ENCODE measurements around the gene UBE2E3.

Gene UBE2E3

DNA sequence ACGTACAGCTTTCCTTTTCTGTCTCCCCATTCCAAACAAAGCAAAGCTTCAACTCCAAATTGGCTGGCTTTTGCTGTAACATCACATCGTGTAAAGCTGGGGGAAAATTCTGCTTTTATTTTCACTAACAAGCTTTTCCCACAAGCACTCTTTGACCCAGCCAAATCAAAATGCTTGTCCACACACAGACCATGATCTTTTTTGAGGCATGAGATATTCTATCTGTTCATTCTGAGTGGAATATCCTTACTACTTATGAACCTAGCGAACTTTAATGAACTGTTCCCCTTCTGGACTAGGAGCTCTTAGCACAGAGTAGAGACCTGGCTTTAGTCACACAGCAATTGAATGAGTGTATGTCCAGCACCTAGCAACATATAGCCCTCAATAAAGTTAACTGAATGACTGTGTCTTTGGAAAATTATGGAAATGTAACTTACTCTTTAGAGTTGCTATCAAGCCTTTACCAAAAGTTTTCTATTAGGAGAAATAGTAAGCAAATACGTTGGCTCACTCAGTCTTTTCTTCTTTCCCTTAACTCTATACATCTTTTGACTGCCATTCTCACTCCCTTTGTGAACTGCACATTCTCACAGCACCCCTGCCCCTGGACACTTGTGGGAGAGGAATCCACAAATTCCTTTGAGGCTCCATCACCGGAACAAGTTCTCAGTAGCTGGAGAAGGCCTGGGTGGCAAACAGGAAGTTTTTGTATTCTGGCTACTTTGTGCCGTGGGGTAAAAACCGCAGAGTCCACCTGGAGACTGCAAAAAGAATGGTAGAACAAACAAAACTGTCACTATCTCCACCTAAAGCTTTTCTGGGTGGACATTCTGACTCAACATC lies 1.3 kb upstream of the UBE2E3 start:
- no peak for DNase-seq (ENCODE audit: low read depth in 2 of 2)

DNA sequence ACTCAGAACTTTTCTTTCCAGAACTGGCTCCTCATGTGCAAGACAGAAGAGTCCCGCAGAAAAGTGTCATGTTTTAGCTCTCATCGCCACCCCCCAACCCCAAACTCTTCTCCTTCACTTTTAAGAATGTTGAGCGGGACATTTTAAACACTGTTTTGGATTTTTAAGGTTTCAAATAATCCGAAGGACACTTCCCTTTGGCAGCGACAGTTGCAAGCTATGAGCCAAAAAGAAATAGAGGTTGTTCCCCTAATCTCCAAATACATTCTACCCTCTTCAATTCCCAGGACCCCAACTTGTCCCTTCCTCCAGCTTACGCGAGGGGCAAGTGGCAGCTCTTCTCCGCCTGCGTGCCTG lies 678 bp upstream of the UBE2E3 start:
- no peak for DNase-seq (ENCODE audit: low read depth in 2 of 2)

- DNase-seq (ENCODE audit: low read depth in 2 of 2): no peak
Observed at GRCh38 chr2:180980943-180981911, 822 bp downstream of the UBE2E3 start.

DNA sequence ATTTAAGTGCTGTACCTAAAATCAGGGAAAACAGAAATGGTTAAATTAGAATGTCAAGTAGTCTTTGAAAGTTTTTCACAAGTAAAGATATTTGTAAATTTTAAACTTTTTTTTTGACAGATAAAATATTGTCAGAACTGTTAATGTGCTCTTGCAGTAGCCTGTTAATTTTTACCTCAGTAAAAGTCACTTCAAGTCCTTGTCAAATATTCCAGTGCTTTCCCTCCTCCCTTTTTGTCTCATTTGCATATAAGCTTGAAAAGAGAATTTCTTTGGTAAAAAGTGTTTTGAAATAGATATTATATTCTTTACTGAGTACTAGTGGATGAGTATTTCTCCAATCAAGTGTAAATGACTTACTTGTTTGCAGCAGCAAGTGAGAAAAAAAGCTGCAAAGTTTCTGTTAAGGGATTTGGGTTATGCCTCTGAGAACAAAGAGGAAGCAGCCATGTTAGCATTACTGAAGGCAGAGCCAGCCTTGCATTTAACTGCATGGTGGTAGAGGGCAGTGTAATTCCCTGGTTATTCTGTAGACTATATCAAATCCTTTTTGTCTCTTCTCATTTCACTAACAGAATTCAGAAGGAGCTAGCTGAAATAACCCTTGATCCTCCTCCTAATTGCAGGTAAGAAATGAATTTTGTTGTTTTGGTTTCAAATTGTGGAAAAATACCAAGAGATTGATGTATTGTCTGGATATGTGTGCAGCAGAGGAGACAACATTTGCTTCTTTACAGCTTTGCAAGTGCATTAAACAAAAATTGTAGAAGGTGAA lies 3.2 kb downstream of the UBE2E3 start:
- DNase-seq (ENCODE audit: low read depth in 2 of 2): peak in 1 of 2 donors; percentile 6

DNA sequence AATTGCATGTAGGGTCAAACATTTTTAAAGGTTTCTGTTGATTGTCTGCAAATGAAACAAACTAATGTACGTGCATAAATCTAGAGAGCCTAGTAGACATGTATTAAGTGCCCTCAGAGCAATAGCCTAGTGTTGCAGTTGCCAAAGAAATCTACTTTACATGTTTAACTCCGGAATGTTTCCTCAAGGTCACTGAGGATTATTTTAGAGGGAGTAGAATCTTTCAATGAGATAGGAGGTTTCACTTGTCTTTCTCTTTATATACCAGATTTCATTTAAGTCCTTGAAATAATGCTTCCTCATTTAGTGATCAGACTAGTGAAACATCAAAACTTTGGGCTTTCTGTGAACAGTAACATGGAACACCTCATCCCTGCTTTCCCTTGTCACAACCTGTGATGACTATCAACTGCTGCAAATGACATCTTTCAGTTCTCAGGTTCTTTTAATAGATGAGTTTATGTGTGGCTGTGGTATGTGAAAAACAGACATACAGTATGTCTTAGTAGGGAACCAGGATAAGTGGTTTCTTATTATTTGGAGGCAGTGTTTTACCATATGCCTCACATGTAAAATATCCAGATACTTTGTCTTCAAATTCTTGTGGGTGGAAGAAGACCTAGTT lies 5.5 kb downstream of the UBE2E3 start:
- no peak for DNase-seq (ENCODE audit: low read depth in 2 of 2)

DNA sequence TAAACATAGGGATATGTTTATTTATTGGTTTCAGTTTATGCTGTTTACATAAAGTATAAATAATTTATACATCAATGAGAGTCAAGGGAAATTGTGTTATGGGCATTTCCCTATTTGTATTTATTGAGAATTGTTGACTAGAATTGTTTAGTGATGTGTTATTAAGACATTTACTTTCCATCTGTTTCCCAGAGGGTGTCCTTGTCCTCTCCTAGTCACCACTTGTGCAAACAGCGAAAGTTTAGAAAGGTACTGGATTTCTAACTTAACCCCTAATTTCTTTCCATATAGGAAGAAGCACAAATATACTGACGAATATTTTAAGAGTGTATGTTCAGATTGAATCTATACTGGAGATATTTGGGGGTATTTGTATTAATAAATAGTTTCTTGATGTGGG lies 6.7 kb downstream of the UBE2E3 start:
- DNase-seq (ENCODE audit: low read depth in 2 of 2): no peak

DNA sequence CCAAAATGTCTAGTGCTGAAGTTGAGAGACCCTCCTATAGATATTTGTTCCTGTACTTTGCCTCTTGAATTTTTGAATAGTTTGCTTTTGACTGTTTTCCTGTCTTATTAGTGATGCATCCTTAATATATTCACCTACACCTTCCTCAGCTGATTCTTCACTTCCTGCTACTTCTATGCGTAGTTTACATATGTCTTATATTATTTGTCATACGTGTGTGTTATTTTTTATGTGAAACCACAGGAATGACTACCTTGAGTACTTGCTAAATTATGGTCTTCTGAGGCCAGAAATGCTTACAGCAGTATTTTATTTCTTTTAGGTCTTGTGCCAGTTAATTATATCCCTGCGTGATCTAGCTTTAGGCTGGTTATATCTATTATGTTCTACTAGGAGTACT lies 9.9 kb downstream of the UBE2E3 start:
- DNase-seq (ENCODE audit: low read depth in 2 of 2): no peak

DNA sequence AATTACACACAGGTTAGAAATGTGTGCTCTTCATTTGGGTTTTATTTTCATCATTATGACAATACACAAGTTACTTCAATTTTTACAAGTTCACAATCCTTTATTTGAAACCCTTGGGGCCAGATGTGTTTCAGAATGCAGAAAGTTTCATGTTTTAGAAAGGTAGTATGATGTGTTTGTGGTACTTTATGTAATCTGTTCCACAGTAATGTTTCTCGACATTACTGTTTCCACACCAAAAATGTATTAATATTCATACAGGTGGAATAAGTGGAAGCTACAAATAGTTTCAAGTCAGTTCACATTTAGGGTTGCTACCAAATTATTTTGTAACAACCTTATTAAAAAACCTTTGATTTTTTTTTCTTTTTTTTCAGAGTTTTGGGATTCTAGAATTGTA lies 10.4 kb downstream of the UBE2E3 start:
- DNase-seq (ENCODE audit: low read depth in 2 of 2): no peak

DNA sequence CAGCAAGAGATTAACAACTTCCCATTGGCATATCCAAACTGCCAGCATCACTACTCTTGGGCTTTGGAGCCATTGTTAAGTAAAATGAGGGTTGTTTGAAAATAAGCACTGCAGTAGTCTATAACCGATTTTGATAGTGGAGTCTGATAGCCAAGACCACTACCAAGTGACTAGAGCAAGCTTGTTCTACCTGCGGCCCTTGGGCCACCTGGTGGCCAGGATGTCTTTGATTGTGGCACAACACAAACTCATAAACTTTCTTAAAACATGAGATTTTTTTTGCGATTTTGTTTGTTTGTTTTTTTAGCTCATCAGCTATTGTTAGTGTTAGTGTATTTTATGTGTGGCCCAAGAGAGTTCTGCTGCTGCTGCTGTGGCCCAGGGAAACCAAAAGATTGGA lies 11.0 kb downstream of the UBE2E3 start:
- no peak for DNase-seq (ENCODE audit: low read depth in 2 of 2)

- DNase-seq (ENCODE audit: low read depth in 2 of 2): no peak
Observed at GRCh38 chr2:180991820-180992219, 11.4 kb downstream of the UBE2E3 start.

DNA sequence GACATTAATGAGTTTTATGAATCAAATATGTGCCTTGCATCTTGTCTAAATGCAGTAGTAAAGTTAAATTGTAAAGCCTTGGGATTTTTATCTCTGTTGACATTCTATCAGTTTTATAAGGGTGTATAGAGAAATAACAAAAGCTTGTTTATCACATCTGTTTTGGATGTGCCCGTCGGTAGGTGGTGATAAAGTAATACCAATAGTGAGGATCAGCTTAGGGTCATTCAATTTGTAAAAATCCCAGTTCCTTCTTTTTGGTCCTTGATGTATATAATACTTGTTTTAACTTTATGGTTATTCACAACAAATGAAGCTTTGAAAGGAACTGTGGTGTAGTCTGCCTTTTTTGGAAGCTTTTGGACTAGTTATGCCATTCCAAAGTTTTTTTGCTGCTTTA lies 12.6 kb downstream of the UBE2E3 start:
- no peak for DNase-seq (ENCODE audit: low read depth in 2 of 2)

- no peak for DNase-seq (ENCODE audit: low read depth in 2 of 2)
Observed at GRCh38 chr2:180999274-180999964, 19.0 kb downstream of the UBE2E3 start.

- DNase-seq (ENCODE audit: low read depth in 2 of 2): no peak
Observed at GRCh38 chr2:181004647-181005325, 24.4 kb downstream of the UBE2E3 start.

DNA sequence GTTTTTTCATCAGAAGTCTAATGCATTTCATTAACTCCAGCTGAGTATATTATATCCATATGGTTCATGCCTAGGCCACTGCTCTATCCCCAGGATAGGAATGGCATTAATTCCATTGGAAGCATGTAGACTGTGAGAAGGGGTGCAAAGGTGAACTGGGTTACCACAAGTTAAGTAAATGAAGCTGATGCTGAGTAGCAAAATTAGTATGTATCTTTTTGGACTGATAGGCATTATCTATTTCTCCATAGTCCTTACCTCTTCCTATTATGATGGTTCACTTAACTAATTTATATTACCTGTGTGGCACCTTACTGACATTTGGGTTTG lies 24.9 kb downstream of the UBE2E3 start:
- no peak for DNase-seq (ENCODE audit: low read depth in 2 of 2)

- DNase-seq (ENCODE audit: low read depth in 2 of 2): no peak
Observed at GRCh38 chr2:181005809-181006208, 25.4 kb downstream of the UBE2E3 start.

DNA sequence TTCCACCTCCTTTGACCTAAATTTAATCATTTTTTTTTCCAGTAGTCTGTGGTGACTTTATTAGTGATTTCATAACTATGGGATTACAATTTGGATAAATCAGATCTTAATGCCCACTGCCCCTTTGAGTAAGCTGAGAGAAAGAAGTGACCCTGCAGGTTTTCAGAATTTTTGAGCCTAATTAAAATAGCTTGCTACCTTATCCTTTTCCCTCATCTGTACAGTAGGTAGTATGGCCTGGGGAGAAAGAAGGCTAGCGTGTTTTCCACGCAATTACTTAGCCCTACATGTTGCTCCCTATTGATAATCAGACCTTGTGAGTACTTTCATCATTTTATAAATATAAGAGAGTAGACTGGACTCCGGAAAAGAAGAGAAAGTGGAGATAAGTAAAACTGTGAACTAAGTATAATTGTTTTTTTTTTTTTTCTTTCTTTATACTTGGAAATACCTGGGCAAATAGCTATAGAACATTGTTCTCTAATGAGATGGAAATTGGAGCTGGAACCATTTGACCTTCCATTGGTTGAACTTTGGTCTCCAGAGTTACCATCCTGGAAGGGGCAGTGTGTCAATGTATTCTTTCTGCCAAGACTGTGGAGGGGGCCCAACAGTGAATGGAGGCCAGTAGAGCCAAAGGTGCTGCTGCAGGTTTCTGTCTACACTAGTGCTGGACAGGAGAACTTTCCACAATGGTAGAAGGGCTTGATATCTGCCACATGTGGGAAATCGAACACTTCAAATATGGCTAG lies 26.9 kb downstream of the UBE2E3 start:
- no peak for DNase-seq (ENCODE audit: low read depth in 2 of 2)

DNA sequence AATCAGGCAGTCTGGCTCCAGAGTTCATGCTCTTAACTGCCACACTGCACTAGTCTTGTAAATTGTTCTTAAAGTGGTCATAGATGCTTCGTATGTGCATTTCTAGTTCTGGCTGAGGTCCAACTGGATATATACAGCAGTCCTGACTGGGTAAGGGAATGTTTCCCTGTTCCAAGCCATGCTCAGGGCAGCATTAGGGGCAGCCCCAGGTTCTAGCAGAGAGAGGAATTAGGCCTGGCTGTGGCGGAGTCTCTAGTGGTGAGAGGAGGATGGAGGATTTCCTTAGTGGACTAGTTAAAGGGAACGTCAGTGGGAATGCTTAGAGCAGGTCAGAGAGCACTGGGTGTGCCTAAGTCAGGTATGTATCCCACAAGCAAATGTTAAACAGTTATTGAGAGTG lies 28.0 kb downstream of the UBE2E3 start:
- DNase-seq (ENCODE audit: low read depth in 2 of 2): no peak

GRCh38 chr2:181021199-181021789 lies 40.9 kb downstream of the UBE2E3 start:
- DNase-seq (ENCODE audit: low read depth in 2 of 2): no peak

DNA sequence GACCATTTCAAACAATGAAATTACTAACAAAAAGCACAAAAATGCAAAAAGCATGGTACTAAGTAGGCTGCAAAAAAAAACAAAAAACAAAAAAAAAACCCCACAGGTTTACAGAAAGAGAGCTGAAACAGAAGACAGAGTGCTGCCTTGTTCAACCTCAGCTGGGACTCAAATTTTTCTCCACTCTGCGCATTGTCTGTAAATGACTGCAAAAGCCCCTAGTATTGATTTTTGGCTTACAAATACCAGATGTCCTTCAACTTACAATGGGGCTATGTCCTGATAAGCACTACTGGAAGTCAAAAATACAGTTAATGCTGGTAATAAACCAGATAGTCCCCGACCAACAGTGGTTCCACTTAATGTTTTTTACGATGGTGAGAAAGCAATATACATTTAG lies 42.2 kb downstream of the UBE2E3 start:
- no peak for DNase-seq (ENCODE audit: low read depth in 2 of 2)

Data from stimulated activated CD8-positive, alpha-beta memory T cell treated with anti-CD3 and anti-CD28 coated beads, Interleukin-7, amount 100 ng/mL, for 1 hour (primary cell).